Uterus (tissue), 4 donors: ENCODE measurements around the gene ATP11A. TPM values are rescaled to one million over a fixed set of nuclear protein-coding genes. Genes with fewer than 3 reads are reported as not detected.

Source experiments
- DNase-seq, 2 donors: peaks; one replicate each; pipeline ENCODE4 v3.0.0-alpha.2; 2019 to 2020
- H3K27ac ChIP-seq, 2 donors: fragments of 200-600 bp; sonication (generic); 1 replicate in 1 of 2; 2 replicates in 1 of 2; pipeline ENCODE4 v1.5.1; 2016 to 2018
- H3K27me3 ChIP-seq, 2 donors: fragments of 200-600 bp; sonication (generic); one replicate each; pipeline ENCODE4 v1.5.1; 2018 to 2019; ENCODE audit warnings: control low read depth in 1 of 2
- H3K36me3 ChIP-seq, 2 donors: fragments of 200-600 bp; sonication (generic); one replicate each; pipeline ENCODE4 v1.5.1; 2019; ENCODE audit warnings: control low read depth in 1 of 2
- H3K4me1 ChIP-seq, 2 donors: fragments of 200-600 bp; sonication (generic); one replicate each; pipeline ENCODE4 v1.5.1; 2018 to 2019; ENCODE audit warnings: control low read depth in 1 of 2
- H3K4me3 ChIP-seq, 2 donors: fragments of 200-600 bp; sonication (generic); 1 replicate in 1 of 2; 2 replicates in 1 of 2; pipeline ENCODE4 v1.5.1; 2018 to 2019; ENCODE audit warnings: mild to moderate bottlenecking in 1 of 2
- H3K9me3 ChIP-seq, 2 donors: fragments of 200-600 bp; sonication (generic); one replicate each; pipeline ENCODE4 v1.5.1; 2019; ENCODE audit warnings: control low read depth in 1 of 2
- CTCF ChIP-seq, 4 experiments: fragments of 200-600 bp in 2 of 4; fragments of 450-650 bp in 2 of 4; sonication (generic) in 2 of 4; IDR thresholded peaks; one replicate each; pipeline ENCODE4 v1.5.1; 2016 to 2019; ENCODE audit warnings: antibody characterized with exemption in 4 of 4, mild to moderate bottlenecking in 2 of 4, moderate library complexity in 1 of 4
- POLR2A ChIP-seq, 2 donors: fragments of 450-650 bp; IDR thresholded peaks; one replicate each; pipeline ENCODE4 v1.6.1; 2016; ENCODE audit warnings: antibody characterized with exemption in 2 of 2, mild to moderate bottlenecking in 1 of 2, moderate library complexity in 1 of 2
- intact Hi-C: fragments of 100-400 bp; cut with DNase I; formaldehyde crosslinking; loops from one replicate; pipeline ENCODE4 v1.15.1; 2023; ENCODE audit warnings: low total_unique reads
- total RNA-seq, 4 donors: library from RNA; depleted of rRNA in 3 of 4; stranded (reverse); fragments of >200 nt in 3 of 4; gene quantifications; one replicate each; pipeline versions ENCODE4 v1.1.0 to v1.2.4, GENCODE V29; 2014 to 2023
- donor health status: DM: yes; HTN: yes; CAD: no.

The ATP11A gene
- total RNA-seq, 4 donors from 2014 or later, result 12.8 to 149 (median 22.8) TPM

- TF ChIP-seq POLR2A (IDR thresholded peaks at IDR 0.05) (no peak), CTCF (IDR thresholded peaks at IDR 0.05) (peak; percentile 91 to 96 (median 94))
- peak overlapping the region; percentile 52 for H3K27ac ChIP-seq
- intact Hi-C loops, result no loop called here
- no peak overlapping the region for H3K4me3 ChIP-seq
- H3K9me3 ChIP-seq, result no peaks in the 10 kb centered on the region
- H3K36me3 ChIP-seq, result no peaks in the 10 kb centered on the region
- no peaks in the 10 kb centered on the region for H3K4me1 ChIP-seq
- DNase-seq, result peak; percentile 78 to 83
- H3K27me3 ChIP-seq, result no peaks in the 10 kb centered on the region
Measured at GRCh38 chr13:112873851-112874750, 184.3 kb downstream of the ATP11A start.

- Histone ChIP-seq H3K4me3 (no peak overlapping the region), H3K9me3 (no peaks in the 10 kb centered on the region), H3K27ac (peak overlapping the region in 1 of 2 donors; percentile 52), H3K36me3 (no peaks in the 10 kb centered on the region), H3K4me1 (no peaks in the 10 kb centered on the region), H3K27me3 (no peaks in the 10 kb centered on the region)
- no peak for TF ChIP-seq POLR2A (IDR thresholded peaks at IDR 0.05)
- no peak for DNase-seq
- intact Hi-C loops, result loop anchor here (5.0 kb wide), 1 partner anchor 233 kb away; no protein-coding TSS in a partner anchor
Measured at GRCh38 chr13:112874751-112875300, 185.0 kb downstream of the ATP11A start.

GRCh38 chr13:112875627-112876026 is 185.8 kb downstream of the ATP11A start:
- H3K27ac ChIP-seq, result no peak overlapping the region
- no peak for DNase-seq
- H3K27me3 ChIP-seq, result no peaks in the 10 kb centered on the region
- no peaks in the 10 kb centered on the region for H3K36me3 ChIP-seq
- H3K9me3 ChIP-seq, result no peaks in the 10 kb centered on the region
- H3K4me1 ChIP-seq, result no peaks in the 10 kb centered on the region
- TF ChIP-seq POLR2A (IDR thresholded peaks at IDR 0.05) (no peak), CTCF (IDR thresholded peaks at IDR 0.05) (no peak)
- intact Hi-C loops, result loop anchor here (5.0 kb wide), 1 partner anchor 233 kb away; no protein-coding TSS in a partner anchor
- no peak overlapping the region for H3K4me3 ChIP-seq

- Histone ChIP-seq H3K36me3 (no peaks in the 10 kb centered on the region), H3K4me1 (no peaks in the 10 kb centered on the region), H3K4me3 (no peak overlapping the region), H3K27me3 (no peaks in the 10 kb centered on the region), H3K27ac (no peak overlapping the region), H3K9me3 (no peaks in the 10 kb centered on the region)
- intact Hi-C loops, result loop anchor here (5.0 kb wide), 1 partner anchor 234 kb away; no protein-coding TSS in a partner anchor
- DNase-seq, result no peak
- TF ChIP-seq POLR2A (IDR thresholded peaks at IDR 0.05), result no peak
- TF ChIP-seq CTCF (IDR thresholded peaks at IDR 0.05), result no peak
Measured at GRCh38 chr13:112876305-112877000, 186.6 kb downstream of the ATP11A start.

- no peak for DNase-seq
- Histone ChIP-seq H3K36me3 (no peaks in the 10 kb centered on the region), H3K27ac (no peak overlapping the region), H3K9me3 (no peaks in the 10 kb centered on the region), H3K27me3 (no peaks in the 10 kb centered on the region), H3K4me3 (no peak overlapping the region), H3K4me1 (no peaks in the 10 kb centered on the region)
- no peak for TF ChIP-seq CTCF (IDR thresholded peaks at IDR 0.05)
- TF ChIP-seq POLR2A (IDR thresholded peaks at IDR 0.05), result no peak
- intact Hi-C loops, result loop anchor here (5.0 kb wide), 1 partner anchor 235 kb away; no protein-coding TSS in a partner anchor
Measured at GRCh38 chr13:112877066-112877465, 187.2 kb downstream of the ATP11A start.
